Naive thymus-derived CD4-positive, alpha-beta T cell (primary cell): ENCODE results near the gene SIRT2. TPM values are rescaled to one million over a fixed set of nuclear protein-coding genes. Genes with fewer than 3 reads are reported as not detected.

Experiments used
- ATAC-seq: fragments of 150-1000 bp; cut with Tn5 transposase; 2 replicates; pipeline ENCODE4 v1.10.0; 2021; ENCODE audit warnings: mild to moderate bottlenecking, moderate library complexity
- CTCF ChIA-PET: fragments of 350-600 bp; sonication (Branson Sonifier 250); formaldehyde crosslinking; loops from one replicate; lab custom pipeline; 2021; ENCODE audit warnings: antibody characterized with exemption; lab: Charles Lee
- POLR2A ChIA-PET: fragments of 350-600 bp; sonication (Branson Sonifier 250); formaldehyde crosslinking; loops from one replicate; lab custom pipeline; 2021; ENCODE audit warnings: antibody characterized with exemption, inconsistent platforms; lab: Charles Lee
- DNase-seq, 9 donors: peaks; one replicate each; pipeline versions ENCODE4 v3.0.0 to v3.0.0-alpha.2; 2020 to 2022; ENCODE audit warnings: mixed read lengths in 1 of 9
- H3K27ac ChIP-seq: one replicate; pipeline ENCODE4 v1.7.0; 2013; ENCODE audit warnings: mild to moderate bottlenecking, low read depth, low read length, moderate library complexity
- H3K27me3 ChIP-seq, 2 donors: one replicate each; pipeline ENCODE4 v1.7.0; 2013; ENCODE audit warnings: low read length in 2 of 2, mild to moderate bottlenecking in 2 of 2, moderate library complexity in 2 of 2; ENCODE audit not compliant: control insufficient read depth in 2 of 2, insufficient read depth in 2 of 2
- H3K36me3 ChIP-seq, 3 experiments: 1 replicate in 2 of 3; 2 replicates in 1 of 3; pipeline ENCODE4 v1.7.0; 2013; ENCODE audit warnings: low read length in 3 of 3, mild to moderate bottlenecking in 3 of 3, moderate library complexity in 1 of 3; ENCODE audit not compliant: insufficient read depth in 3 of 3, control insufficient read depth in 2 of 3
- H3K4me1 ChIP-seq, 2 donors: one replicate each; pipeline ENCODE4 v1.7.0; 2013; ENCODE audit warnings: low read length in 2 of 2, mild to moderate bottlenecking in 2 of 2, moderate library complexity in 1 of 2; ENCODE audit not compliant: control insufficient read depth in 2 of 2, insufficient read depth in 2 of 2
- H3K4me3 ChIP-seq: 2 replicates; pipeline ENCODE4 v1.7.0; 2013; ENCODE audit warnings: mild to moderate bottlenecking, low read length
- H3K9me3 ChIP-seq, 3 experiments: 1 replicate in 2 of 3; 2 replicates in 1 of 3; pipeline ENCODE4 v1.7.0; 2013; ENCODE audit warnings: low read length in 3 of 3; ENCODE audit not compliant: control insufficient read depth in 2 of 3
- H3K27ac Mint-ChIP-seq, 9 donors: one replicate each; pipeline ENCODE4 v1.8.0; 2020 to 2022; ENCODE audit warnings: mixed read lengths in 9 of 9, mild to moderate bottlenecking in 8 of 9, moderate library complexity in 5 of 9, inconsistent platforms in 2 of 9
- H3K27me3 Mint-ChIP-seq, 5 donors: one replicate each; pipeline ENCODE4 v1.8.0; 2021 to 2022; ENCODE audit warnings: mixed read lengths in 5 of 5, mild to moderate bottlenecking in 1 of 5
- H3K36me3 Mint-ChIP-seq, 5 donors: one replicate each; pipeline ENCODE4 v1.8.0; 2020 to 2022; ENCODE audit warnings: mixed read lengths in 5 of 5, mild to moderate bottlenecking in 3 of 5, inconsistent platforms in 1 of 5
- H3K4me1 Mint-ChIP-seq, 7 donors: one replicate each; pipeline ENCODE4 v1.8.0; 2020 to 2022; ENCODE audit warnings: mixed read lengths in 7 of 7, mild to moderate bottlenecking in 3 of 7, inconsistent platforms in 1 of 7
- H3K4me3 Mint-ChIP-seq, 10 donors: one replicate each; pipeline ENCODE4 v1.8.0; 2020 to 2022; ENCODE audit warnings: mild to moderate bottlenecking in 10 of 10, mixed read lengths in 10 of 10, moderate library complexity in 6 of 10, inconsistent platforms in 2 of 10
- H3K9me3 Mint-ChIP-seq, 11 donors: one replicate each; pipeline ENCODE4 v1.8.0; 2020 to 2022; ENCODE audit warnings: mixed read lengths in 11 of 11, mild to moderate bottlenecking in 4 of 11, inconsistent platforms in 1 of 11, moderate library complexity in 1 of 11
- intact Hi-C, 2 donors: fragments of 100-400 bp; cut with micrococcal nuclease; formaldehyde crosslinking; loops; one replicate each; pipeline ENCODE4 v1.15.1; 2023
- polyA plus RNA-seq, 2 donors: library from polyadenylated mRNA; unstranded; fragments of 300-500 nt; fragmentation: Illumina TruSeq; gene quantifications; one replicate each; pipeline ENCODE4 v1.2.3, GENCODE V29; 2021
- total RNA-seq, 6 experiments: library from RNA in 5 of 6; stranded (reverse) in 5 of 6; gene quantifications; 1 replicate in 5 of 6; 2 replicates in 1 of 6; pipeline ENCODE4 v1.2.3 and lab custom pipeline; 2021 to 2026

Gene SIRT2
- total and polyA plus RNA-seq, 7 experiments from 2014 or later, result 30.7 to 78.5 (median 47.5) TPM

- H3K4me3 Mint-ChIP-seq, result peak overlapping the region; percentile 84 to 94 (median 91)
- peaks cover 0 to 2% (median 0%) of the 10 kb centered on the region in 11 donors for H3K9me3 Mint-ChIP-seq
These were observed 30.1 kb downstream of the SIRT2 start for GRCh38 chr19:38869160-38869835.

GRCh38 chr19:38868551-38868950 is 30.9 kb downstream of the SIRT2 start:
- peak overlapping the region; percentile 37 to 92 (median 87) for H3K4me3 Mint-ChIP-seq
- Histone ChIP-seq H3K4me3 (peak overlapping the region; percentile 85), H3K36me3 (peaks cover 0 to 14% (median 0%) of the 10 kb centered on the region in 3 experiments), H3K27ac (peak overlapping the region; percentile 77), H3K9me3 (no peaks in the 10 kb centered on the region), H3K4me1 (peaks cover 33 to 39% of the 10 kb centered on the region in 2 donors), H3K27me3 (no peaks in the 10 kb centered on the region)
- intact Hi-C loops, result loop anchor here (2.0 to 5.0 kb wide), 3 partner anchors 36 to 231 kb away; partner anchors contain the start of gene ECH1 (in 1 of the 2)
- peak overlapping the region in 8 of 9 donors; percentile 15 to 93 (median 79) for H3K27ac Mint-ChIP-seq
- no peaks in the 10 kb centered on the region for H3K27me3 Mint-ChIP-seq
- ATAC-seq, result no peak
- DNase-seq, result no peak
- H3K36me3 Mint-ChIP-seq, result peaks cover 4 to 31% (median 6%) of the 10 kb centered on the region in 5 donors
- CTCF ChIA-PET, result interaction anchor here (0.8 to 3.2 kb wide), 11 partner anchors 8 to 471 kb away, joined by 3 to 20 read pairs (median 4); partner anchors contain the start of genes MRPS12, RINL and SARS2
- peaks cover 34 to 73% (median 50%) of the 10 kb centered on the region in 7 donors for H3K4me1 Mint-ChIP-seq
- POLR2A ChIA-PET, result interaction anchor here (0.9 to 19.2 kb wide), 9 partner anchors 8 to 466 kb away, joined by 3 to 317 read pairs (median 6); partner anchors contain the start of genes ECH1, FAM98C, HNRNPL and RINL
- H3K9me3 Mint-ChIP-seq, result peaks cover 0 to 2% (median 0%) of the 10 kb centered on the region in 11 donors

More at GRCh38 chr19:38869160-38869835, 30.1 kb downstream of the SIRT2 start:
- Mint-ChIP-seq H3K36me3 (peaks cover 4 to 35% (median 6%) of the 10 kb centered on the region in 5 donors), H3K27me3 (no peaks in the 10 kb centered on the region), H3K4me1 (peaks cover 33 to 71% (median 48%) of the 10 kb centered on the region in 7 donors), H3K27ac (peak overlapping the region; percentile 73 to 97 (median 88))
- DNase-seq (peak in 1 of 9 donors; percentile 47), ATAC-seq (peak; percentile 13)
- H3K27ac ChIP-seq, result peak overlapping the region; percentile 77
- peak overlapping the region; percentile 85 for H3K4me3 ChIP-seq
- intact Hi-C loops, result loop anchor here (1.0 to 5.0 kb wide), 7 partner anchors 17 to 232 kb away; partner anchors contain the start of gene ECH1 (in 2 of the 2)
- H3K4me1 ChIP-seq, result peaks cover 32 to 38% of the 10 kb centered on the region in 2 donors
- no peaks in the 10 kb centered on the region for H3K9me3 ChIP-seq
- CTCF ChIA-PET, result interaction anchor here (0.5 to 3.2 kb wide), 15 partner anchors 9 to 472 kb away, joined by 3 to 20 read pairs (median 4); partner anchors contain the start of genes MRPS12, RINL and SARS2
- POLR2A ChIA-PET, result interaction anchor here (0.6 to 19.2 kb wide), 13 partner anchors 9 to 466 kb away, joined by 3 to 317 read pairs (median 5); partner anchors contain the start of genes ECH1, FAM98C, HNRNPL and MRPS12
- no peaks in the 10 kb centered on the region for H3K27me3 ChIP-seq
- peaks cover 0 to 14% (median 0%) of the 10 kb centered on the region in 3 experiments for H3K36me3 ChIP-seq

GRCh38 chr19:38867171-38867780 is 32.1 kb downstream of the SIRT2 start:
- H3K4me1 Mint-ChIP-seq, result peaks cover 34 to 76% (median 53%) of the 10 kb centered on the region in 7 donors
- no peaks in the 10 kb centered on the region for H3K27me3 ChIP-seq
- no peak for DNase-seq
- peaks cover 0 to 14% (median 0%) of the 10 kb centered on the region in 3 experiments for H3K36me3 ChIP-seq
- ChIA-PET POLR2A (interaction anchor here (0.6 to 19.2 kb wide), 6 partner anchors 9 to 110 kb away, joined by 3 to 317 read pairs (median 4); partner anchors contain the start of gene HNRNPL), CTCF (interaction anchor here (0.8 to 1.4 kb wide), 3 partner anchors 10 to 20 kb away, joined by 4 to 7 read pairs (median 7); no protein-coding TSS in a partner anchor)
- no peaks in the 10 kb centered on the region for H3K9me3 ChIP-seq
- intact Hi-C loops, result loop anchor here (5.0 kb wide), 2 partner anchors 35 to 230 kb away; partner anchors contain the start of gene ECH1 (in 1 of the 2)
- no peak overlapping the region for H3K4me3 ChIP-seq
- H3K4me1 ChIP-seq, result peaks cover 33 to 39% of the 10 kb centered on the region in 2 donors
- H3K36me3 Mint-ChIP-seq, result peaks cover 0 to 29% (median 0%) of the 10 kb centered on the region in 5 donors
- no peak overlapping the region for H3K4me3 Mint-ChIP-seq
- H3K27me3 Mint-ChIP-seq, result no peaks in the 10 kb centered on the region
- ATAC-seq, result no peak
- peak overlapping the region in 1 of 9 donors; percentile 36 for H3K27ac Mint-ChIP-seq
- no peak overlapping the region for H3K27ac ChIP-seq
- peaks cover 0 to 2% (median 0%) of the 10 kb centered on the region in 11 donors for H3K9me3 Mint-ChIP-seq

- ChIA-PET CTCF (interaction anchor here (1.1 to 1.4 kb wide), 2 partner anchors 10 to 13 kb away, joined by 4 read pairs; no protein-coding TSS in a partner anchor), POLR2A (interaction anchor here (0.6 to 19.2 kb wide), 4 partner anchors 13 to 38 kb away, joined by 4 to 317 read pairs (median 8); partner anchors contain the start of genes HNRNPL and RINL)
- Histone ChIP-seq H3K4me1 (peaks cover 22 to 25% of the 10 kb centered on the region in 2 donors), H3K4me3 (no peak overlapping the region), H3K36me3 (no peaks in the 10 kb centered on the region), H3K9me3 (no peaks in the 10 kb centered on the region), H3K27ac (no peak overlapping the region), H3K27me3 (no peaks in the 10 kb centered on the region)
- H3K27me3 Mint-ChIP-seq, result no peaks in the 10 kb centered on the region
- H3K4me3 Mint-ChIP-seq, result no peak overlapping the region
- intact Hi-C loops, result no loop called here
- no peak overlapping the region for H3K27ac Mint-ChIP-seq
- peaks cover 0 to 14% (median 0%) of the 10 kb centered on the region in 5 donors for H3K36me3 Mint-ChIP-seq
- peaks cover 23 to 47% (median 42%) of the 10 kb centered on the region in 7 donors for H3K4me1 Mint-ChIP-seq
- peaks cover 0 to 2% (median 0%) of the 10 kb centered on the region in 11 donors for H3K9me3 Mint-ChIP-seq
- ATAC-seq, result no peak
- DNase-seq, result no peak
These were observed 36.9 kb downstream of the SIRT2 start for GRCh38 chr19:38862321-38863059.

- H3K27me3 ChIP-seq, result no peaks in the 10 kb centered on the region
- H3K27ac ChIP-seq, result no peak overlapping the region
- ATAC-seq (no peak), DNase-seq (no peak)
- POLR2A ChIA-PET, result interaction anchor here (0.6 to 3.1 kb wide), 5 partner anchors 8 to 26 kb away, joined by 3 to 13 read pairs (median 4); partner anchors contain the start of gene RINL
- peaks cover 0 to 14% (median 0%) of the 10 kb centered on the region in 5 donors for H3K36me3 Mint-ChIP-seq
- H3K4me1 Mint-ChIP-seq, result peaks cover 28 to 51% (median 48%) of the 10 kb centered on the region in 7 donors
- peaks cover 0 to 3% (median 0%) of the 10 kb centered on the region in 11 donors for H3K9me3 Mint-ChIP-seq
- H3K4me3 ChIP-seq, result no peak overlapping the region
- CTCF ChIA-PET, result interaction anchor here (1.4 kb wide), 3 partner anchors 8 to 29 kb away, joined by 3 to 4 read pairs (median 4); no protein-coding TSS in a partner anchor
- no peaks in the 10 kb centered on the region for H3K9me3 ChIP-seq
- H3K36me3 ChIP-seq, result no peaks in the 10 kb centered on the region
- no peak overlapping the region for H3K27ac Mint-ChIP-seq
- intact Hi-C loops, result no loop called here
- no peak overlapping the region for H3K4me3 Mint-ChIP-seq
- peaks cover 0 to 2% (median 0%) of the 10 kb centered on the region in 5 donors for H3K27me3 Mint-ChIP-seq
- peaks cover 32 to 33% of the 10 kb centered on the region in 2 donors for H3K4me1 ChIP-seq
These were observed 38.0 kb downstream of the SIRT2 start for GRCh38 chr19:38861368-38861767.
